Liver (tissue), 3 donors: ENCODE data around the gene NPIPA1.
"Not testable (repeated sequence)": the region's sequence is repeated elsewhere in the genome, so short reads cannot be mapped to it uniquely, and the experiment has no call there.

ENCODE experiments used
- ATF3 ChIP-seq: IDR thresholded peaks from 2 replicates; pipeline ENCODE4 v1.6.1; 2016; ENCODE audit warnings: antibody characterized with exemption
- CTCF ChIP-seq: fragments of 150-350 bp; IDR thresholded peaks from 2 replicates; pipeline ENCODE4 v1.5.1; 2017; ENCODE audit warnings: improper control_type of control experiment, low read depth, low read length; ENCODE audit not compliant: missing input control
- GABPA ChIP-seq, 2 donors: IDR thresholded peaks in 1 of 2; conservative IDR thresholded peaks in 1 of 2; 2 replicates each; pipeline ENCODE4 v1.6.1; 2016; ENCODE audit warnings: antibody characterized with exemption in 2 of 2, mild to moderate bottlenecking in 1 of 2, moderate library complexity in 1 of 2
- HNF4A ChIP-seq, 2 donors: conservative IDR thresholded peaks; 2 replicates each; pipeline ENCODE4 v1.6.1; 2016; ENCODE audit warnings: antibody characterized with exemption in 2 of 2, mild to moderate bottlenecking in 2 of 2
- HNF4G ChIP-seq: IDR thresholded peaks from 2 replicates; pipeline ENCODE4 v1.6.1; 2016; ENCODE audit warnings: antibody characterized with exemption
- JUND ChIP-seq, 2 donors: IDR thresholded peaks; 2 replicates each; pipeline ENCODE4 v1.6.1; 2016; ENCODE audit warnings: antibody characterized with exemption in 2 of 2
- NR2F2 ChIP-seq: IDR thresholded peaks from 2 replicates; pipeline ENCODE4 v1.6.1; 2016; ENCODE audit warnings: antibody characterized with exemption
- RAD21 ChIP-seq, 2 donors: IDR thresholded peaks; 2 replicates each; pipeline ENCODE4 v1.6.1; 2016; ENCODE audit warnings: antibody characterized with exemption in 2 of 2, mild to moderate bottlenecking in 2 of 2
- RXRA ChIP-seq, 2 donors: IDR thresholded peaks; 2 replicates each; pipeline ENCODE4 v1.6.1; 2017 to 2018; ENCODE audit warnings: antibody characterized with exemption in 2 of 2, mild to moderate bottlenecking in 1 of 2
- TAF1 ChIP-seq: conservative IDR thresholded peaks from 2 replicates; pipeline ENCODE4 v1.6.1; 2016; ENCODE audit warnings: antibody characterized with exemption, mild to moderate bottlenecking
- YY1 ChIP-seq: IDR thresholded peaks from 2 replicates; pipeline ENCODE4 v1.6.1; 2016; ENCODE audit warnings: antibody characterized with exemption, mild to moderate bottlenecking
- TF ChIP-seq, protein P1 (sequence below): IDR thresholded peaks from 2 replicates; pipeline ENCODE4 v1.6.1; 2016; ENCODE audit warnings: antibody characterized with exemption, mild to moderate bottlenecking
- donor health status: healthy.
- donor health status: healthy.

DNA sequence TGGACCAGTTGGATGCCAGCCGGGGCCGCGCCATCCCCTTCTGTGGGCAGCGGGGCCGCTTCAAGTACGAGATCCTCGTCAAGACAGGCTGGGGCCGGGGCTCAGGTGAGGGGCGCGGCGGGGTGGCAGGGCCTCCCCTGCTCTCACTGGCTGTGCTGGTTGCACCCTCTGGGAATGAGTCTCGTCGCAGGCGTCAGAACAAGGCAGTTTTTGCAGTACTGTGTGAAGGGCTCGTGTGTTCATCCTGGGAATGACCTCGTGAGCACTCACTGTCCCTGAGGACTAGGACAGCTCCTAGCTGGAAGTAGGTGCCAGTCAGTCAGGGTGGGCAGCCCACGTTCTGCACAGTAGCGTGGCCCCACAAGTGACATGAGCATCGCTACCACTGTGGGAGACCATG lies 6.3 kb upstream of the NPIPA1 start:
- not testable (repeated sequence) for TF ChIP-seq CTCF; TAF1; ATF3; JUND (IDR thresholded peaks at IDR 0.05); YY1; GABPA (IDR thresholded peaks at IDR 0.05 in 1 of 2, conservative IDR thresholded peaks at IDR 0.05 in 1 of 2); RXRA (IDR thresholded peaks at IDR 0.05); HNF4A (conservative IDR thresholded peaks at IDR 0.05); HNF4G; NR2F2; RAD21 (IDR thresholded peaks at IDR 0.05)
- TF ChIP-seq, protein P1, sequence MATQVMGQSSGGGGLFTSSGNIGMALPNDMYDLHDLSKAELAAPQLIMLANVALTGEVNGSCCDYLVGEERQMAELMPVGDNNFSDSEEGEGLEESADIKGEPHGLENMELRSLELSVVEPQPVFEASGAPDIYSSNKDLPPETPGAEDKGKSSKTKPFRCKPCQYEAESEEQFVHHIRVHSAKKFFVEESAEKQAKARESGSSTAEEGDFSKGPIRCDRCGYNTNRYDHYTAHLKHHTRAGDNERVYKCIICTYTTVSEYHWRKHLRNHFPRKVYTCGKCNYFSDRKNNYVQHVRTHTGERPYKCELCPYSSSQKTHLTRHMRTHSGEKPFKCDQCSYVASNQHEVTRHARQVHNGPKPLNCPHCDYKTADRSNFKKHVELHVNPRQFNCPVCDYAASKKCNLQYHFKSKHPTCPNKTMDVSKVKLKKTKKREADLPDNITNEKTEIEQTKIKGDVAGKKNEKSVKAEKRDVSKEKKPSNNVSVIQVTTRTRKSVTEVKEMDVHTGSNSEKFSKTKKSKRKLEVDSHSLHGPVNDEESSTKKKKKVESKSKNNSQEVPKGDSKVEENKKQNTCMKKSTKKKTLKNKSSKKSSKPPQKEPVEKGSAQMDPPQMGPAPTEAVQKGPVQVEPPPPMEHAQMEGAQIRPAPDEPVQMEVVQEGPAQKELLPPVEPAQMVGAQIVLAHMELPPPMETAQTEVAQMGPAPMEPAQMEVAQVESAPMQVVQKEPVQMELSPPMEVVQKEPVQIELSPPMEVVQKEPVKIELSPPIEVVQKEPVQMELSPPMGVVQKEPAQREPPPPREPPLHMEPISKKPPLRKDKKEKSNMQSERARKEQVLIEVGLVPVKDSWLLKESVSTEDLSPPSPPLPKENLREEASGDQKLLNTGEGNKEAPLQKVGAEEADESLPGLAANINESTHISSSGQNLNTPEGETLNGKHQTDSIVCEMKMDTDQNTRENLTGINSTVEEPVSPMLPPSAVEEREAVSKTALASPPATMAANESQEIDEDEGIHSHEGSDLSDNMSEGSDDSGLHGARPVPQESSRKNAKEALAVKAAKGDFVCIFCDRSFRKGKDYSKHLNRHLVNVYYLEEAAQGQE: not testable (repeated sequence)
